HTR-8/SVneo (cell line): ENCODE data around the gene CFAP73.
"Not testable (repeated sequence)": the region's sequence is repeated elsewhere in the genome, so short reads cannot be mapped to it uniquely, and the experiment has no call there.

Experiments used
- DNase-seq: peaks from one replicate; pipeline ENCODE4 v3.0.0; 2011; ENCODE audit warnings: low spot score, mixed read lengths; ENCODE audit not compliant: insufficient read length
- FAIRE-seq: peaks from 2 replicates; lab custom pipeline; 2011; peaks lifted over from hg19 to GRCh38; lab: Jason Lieb, UNC

CFAP73 gene

GRCh38 chr12:113138826-113139225, 10.7 kb upstream of the CFAP73 start:
- FAIRE-seq, result no peak
- no peak for DNase-seq

- no peak for FAIRE-seq
- DNase-seq, result no peak
These were observed 8.8 kb upstream of the CFAP73 start for GRCh38 chr12:113140706-113141105.

GRCh38 chr12:113141716-113142115, 7.8 kb upstream of the CFAP73 start:
- DNase-seq, FAIRE-seq: not testable (repeated sequence)

- FAIRE-seq, result no peak
- no peak for DNase-seq
These were observed 7.2 kb upstream of the CFAP73 start for GRCh38 chr12:113142173-113142885.

GRCh38 chr12:113142886-113143332, 6.6 kb upstream of the CFAP73 start:
- DNase-seq (no peak), FAIRE-seq (no peak)

GRCh38 chr12:113143959-113144358, 5.6 kb upstream of the CFAP73 start:
- FAIRE-seq (no peak), DNase-seq (no peak)

- DNase-seq (no peak), FAIRE-seq (no peak)
These were observed 4.7 kb upstream of the CFAP73 start for GRCh38 chr12:113144806-113145205.

GRCh38 chr12:113145720-113146551, 3.6 kb upstream of the CFAP73 start:
- no peak for FAIRE-seq
- DNase-seq, result no peak

GRCh38 chr12:113146999-113147398, 2.5 kb upstream of the CFAP73 start:
- no peak for FAIRE-seq
- no peak for DNase-seq

GRCh38 chr12:113151655-113152054, 2.1 kb downstream of the CFAP73 start:
- no peak for FAIRE-seq
- DNase-seq, result no peak

GRCh38 chr12:113152196-113152834, 2.8 kb downstream of the CFAP73 start:
- no peak for DNase-seq
- FAIRE-seq, result no peak

- FAIRE-seq (peak; percentile 81), DNase-seq (peak; percentile 89)
These were observed 3.6 kb downstream of the CFAP73 start for GRCh38 chr12:113152835-113153814.

GRCh38 chr12:113154351-113154973, 4.9 kb downstream of the CFAP73 start:
- DNase-seq (no peak), FAIRE-seq (no peak)

- DNase-seq, result no peak
- FAIRE-seq, result no peak
These were observed 5.5 kb downstream of the CFAP73 start for GRCh38 chr12:113155060-113155459.

- DNase-seq (no peak), FAIRE-seq (no peak)
These were observed 6.1 kb downstream of the CFAP73 start for GRCh38 chr12:113155646-113156045.

GRCh38 chr12:113157218-113157859, 7.8 kb downstream of the CFAP73 start:
- DNase-seq, result no peak
- no peak for FAIRE-seq

- FAIRE-seq (no peak), DNase-seq (no peak)
These were observed 9.1 kb downstream of the CFAP73 start for GRCh38 chr12:113158439-113159203.

- FAIRE-seq, result no peak
- no peak for DNase-seq
These were observed 10.4 kb downstream of the CFAP73 start for GRCh38 chr12:113159937-113160336.
